Spinal cord (tissue), 10 donors: ENCODE results near the gene SYNC. TPM values are rescaled to one million over a fixed set of nuclear protein-coding genes. Genes with fewer than 3 reads are reported as not detected.

Experiments used
- DNase-seq, 6 donors: peaks; one replicate each; pipeline versions ENCODE4 v3.0.0 to v3.0.0-alpha.2; 2013 to 2015; ENCODE audit warnings: low spot score in 6 of 6, low read depth in 4 of 6
- H3K27ac ChIP-seq: one replicate; pipeline ENCODE4 v1.5.1; 2013; ENCODE audit warnings: low read depth, low read length, control low read depth
- H3K27me3 ChIP-seq: one replicate; pipeline ENCODE4 v1.6.1; 2013; ENCODE audit warnings: low read length; ENCODE audit not compliant: control insufficient read depth, insufficient read depth
- H3K36me3 ChIP-seq: one replicate; pipeline ENCODE4 v1.6.1; 2013; ENCODE audit warnings: low read length; ENCODE audit not compliant: control insufficient read depth, insufficient read depth
- H3K4me1 ChIP-seq: one replicate; pipeline ENCODE4 v1.6.1; 2013; ENCODE audit warnings: low read length; ENCODE audit not compliant: control insufficient read depth, insufficient read depth
- H3K4me3 ChIP-seq: one replicate; pipeline ENCODE4 v1.5.1; 2013; ENCODE audit warnings: low read depth, low read length, control low read depth
- H3K9me3 ChIP-seq: one replicate; pipeline ENCODE4 v1.6.1; 2013; ENCODE audit warnings: low read length; ENCODE audit not compliant: control insufficient read depth, insufficient read depth
- WGBS: methylation state at CpG from one replicate; pipeline ENCODE4 v1.1.5; 2013; ENCODE audit warnings: missing lambda C conversion rate; ENCODE audit not compliant: insufficient coverage; 5-methylcytosine and 5-hydroxymethylcytosine counted together
- polyA plus RNA-seq, 2 donors: library from polyadenylated mRNA; unstranded; fragments of 120-200 nt; gene quantifications; one replicate each; pipeline ENCODE4 v1.2.1, GENCODE V29; 2013; ENCODE audit not compliant: insufficient read length in 2 of 2
- total RNA-seq, 2 donors: library from RNA; depleted of rRNA in 1 of 2; stranded (reverse); fragments of 120-200 nt in 1 of 2; fragments of >200 nt in 1 of 2; gene quantifications; one replicate each; pipeline versions ENCODE4 v1.2.3 to v1.2.4, GENCODE V29; 2013 to 2014
- donor health status: healthy.

Gene SYNC
- total and polyA plus RNA-seq, 4 donors = 6.0 to 17.2 (median 8.8) TPM

DNA sequence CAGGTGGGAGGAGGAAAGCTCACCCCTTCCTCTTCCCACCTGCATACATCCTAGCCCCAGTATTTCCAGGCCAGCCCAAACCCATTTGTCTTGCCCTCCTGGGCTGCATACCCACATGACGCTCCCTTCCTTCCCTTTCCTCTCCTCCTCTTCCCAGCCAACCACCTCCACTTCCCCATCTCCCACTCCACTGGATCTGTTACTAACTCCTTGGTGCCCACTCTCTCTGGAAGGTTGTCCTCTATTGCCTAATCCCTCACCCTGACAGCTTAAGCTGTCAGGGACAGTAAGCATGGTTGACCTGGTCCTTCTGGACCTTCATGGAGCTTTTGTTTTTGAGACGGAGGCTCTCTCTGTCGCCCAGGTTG is 23.0 kb upstream of the SYNC start:
- H3K4me1 ChIP-seq = no peaks in the 10 kb centered on the region
- H3K27ac ChIP-seq = no peak overlapping the region
- H3K9me3 ChIP-seq = no peaks in the 10 kb centered on the region
- H3K4me3 ChIP-seq = no peak overlapping the region
- no peak for DNase-seq
- WGBS = 75% methylated on average over 2 of the region's 3 CpGs
- H3K27me3 ChIP-seq = no peaks in the 10 kb centered on the region
- H3K36me3 ChIP-seq = no peaks in the 10 kb centered on the region

DNA sequence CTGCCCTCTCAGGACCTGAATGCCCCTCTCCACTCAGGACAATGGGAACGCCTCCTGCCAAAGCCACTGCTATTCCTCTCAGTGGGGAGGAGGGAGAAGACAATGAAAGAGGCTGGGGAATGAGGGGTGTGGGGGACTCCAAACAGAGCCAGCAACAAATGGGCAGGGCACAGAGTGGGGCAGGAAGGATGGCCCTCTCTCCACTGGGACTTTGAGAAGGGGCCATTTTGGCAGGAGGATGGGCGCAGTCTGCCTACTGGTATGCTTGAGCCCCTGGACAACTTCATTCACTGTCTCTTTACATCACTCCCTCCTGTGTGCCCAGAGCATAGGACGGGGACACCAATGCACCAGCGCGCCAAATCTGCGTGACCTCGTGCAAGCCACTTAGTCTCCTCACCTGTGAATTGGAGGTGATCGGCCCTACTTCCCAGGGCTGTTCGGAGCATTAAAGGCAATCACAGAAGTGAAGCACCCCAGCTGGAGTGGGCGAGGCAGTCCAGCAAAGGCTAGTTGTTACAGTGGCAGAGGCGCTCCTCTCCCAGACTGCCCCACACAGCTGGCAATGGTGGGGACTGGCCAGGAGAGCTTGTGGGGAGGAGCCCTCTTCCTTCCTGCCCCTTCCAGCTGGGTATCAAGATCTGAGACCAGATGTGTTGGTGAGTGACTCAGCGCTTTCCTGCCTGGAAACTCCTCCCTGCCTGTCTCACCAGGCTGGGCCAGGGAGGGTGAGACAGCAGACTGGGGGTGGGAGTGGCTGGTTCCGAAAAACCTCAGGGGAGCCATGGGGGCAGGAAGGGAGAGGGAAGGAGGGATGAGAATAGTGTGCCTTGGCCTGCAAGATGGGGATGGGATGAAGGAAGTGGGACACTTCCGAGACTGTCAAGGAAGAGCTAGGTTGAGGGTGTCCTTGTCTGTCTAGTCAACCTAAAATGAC is 22.4 kb upstream of the SYNC start:
- DNase-seq = no peak
- 71% methylated on average over 9 of the region's 14 CpGs for WGBS
- Histone ChIP-seq H3K4me3 (no peak overlapping the region), H3K4me1 (no peaks in the 10 kb centered on the region), H3K36me3 (no peaks in the 10 kb centered on the region), H3K9me3 (no peaks in the 10 kb centered on the region), H3K27ac (no peak overlapping the region), H3K27me3 (no peaks in the 10 kb centered on the region)

DNA sequence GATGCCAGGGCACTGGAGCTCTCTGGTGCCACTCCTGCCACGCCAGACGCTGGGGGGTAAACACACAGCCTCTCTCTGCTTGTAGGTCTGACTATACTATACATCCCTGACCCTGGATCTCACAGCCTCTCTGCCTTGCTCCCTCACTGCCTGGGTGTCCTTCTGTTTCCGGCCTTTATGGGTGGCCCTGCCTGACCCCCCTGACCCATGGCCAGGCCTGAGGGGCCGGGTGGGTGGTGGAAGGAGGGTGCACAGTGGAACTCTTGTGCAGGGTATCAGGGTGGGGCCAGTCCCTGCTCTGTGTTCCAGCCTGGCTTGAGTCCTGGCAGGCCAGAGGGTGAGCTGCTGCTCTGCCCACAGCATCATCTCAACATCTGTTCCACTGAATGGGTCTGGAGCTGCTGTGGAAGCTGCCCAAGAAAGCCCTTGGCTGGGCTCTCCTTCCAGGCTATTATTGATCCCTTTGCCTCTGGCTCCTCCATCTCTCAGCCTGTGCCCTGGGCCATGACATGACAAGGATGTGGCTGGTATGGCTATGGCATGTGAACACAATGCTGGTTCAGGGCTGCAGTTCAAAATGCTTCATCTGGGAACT is 17.2 kb upstream of the SYNC start:
- no peak overlapping the region for H3K27ac ChIP-seq
- H3K4me3 ChIP-seq = no peak overlapping the region
- no peaks in the 10 kb centered on the region for H3K27me3 ChIP-seq
- peaks cover 4% of the 10 kb centered on the region for H3K4me1 ChIP-seq
- 89% methylated on average over 3 of the region's 4 CpGs for WGBS
- no peaks in the 10 kb centered on the region for H3K9me3 ChIP-seq
- H3K36me3 ChIP-seq = no peaks in the 10 kb centered on the region
- no peak for DNase-seq

DNA sequence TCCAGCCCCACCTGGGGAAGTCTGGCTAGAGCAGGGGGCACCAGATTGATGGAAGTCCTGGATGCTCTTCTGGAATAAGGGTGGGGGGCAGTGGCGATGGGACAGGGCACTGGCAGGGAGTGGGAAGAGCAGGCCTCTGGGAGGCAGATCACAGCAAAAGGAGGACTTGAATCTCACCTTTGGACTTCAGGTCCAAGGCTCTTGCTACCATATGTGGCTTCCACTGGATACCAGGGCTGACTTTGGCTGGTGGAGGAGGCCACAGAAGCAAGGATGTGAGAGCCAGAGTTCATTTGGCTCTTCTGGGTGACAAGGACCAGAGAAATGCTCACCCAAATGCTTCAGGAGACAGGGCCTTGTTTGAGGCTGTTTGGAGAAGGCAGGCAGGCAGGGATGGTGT is 16.0 kb upstream of the SYNC start:
- no peak overlapping the region for H3K27ac ChIP-seq
- WGBS = 100% methylated on average over 1 of the region's 1 CpG
- H3K4me1 ChIP-seq = peaks cover 4% of the 10 kb centered on the region
- no peak for DNase-seq
- no peak overlapping the region for H3K4me3 ChIP-seq
- H3K36me3 ChIP-seq = no peaks in the 10 kb centered on the region
- no peaks in the 10 kb centered on the region for H3K27me3 ChIP-seq
- no peaks in the 10 kb centered on the region for H3K9me3 ChIP-seq

DNA sequence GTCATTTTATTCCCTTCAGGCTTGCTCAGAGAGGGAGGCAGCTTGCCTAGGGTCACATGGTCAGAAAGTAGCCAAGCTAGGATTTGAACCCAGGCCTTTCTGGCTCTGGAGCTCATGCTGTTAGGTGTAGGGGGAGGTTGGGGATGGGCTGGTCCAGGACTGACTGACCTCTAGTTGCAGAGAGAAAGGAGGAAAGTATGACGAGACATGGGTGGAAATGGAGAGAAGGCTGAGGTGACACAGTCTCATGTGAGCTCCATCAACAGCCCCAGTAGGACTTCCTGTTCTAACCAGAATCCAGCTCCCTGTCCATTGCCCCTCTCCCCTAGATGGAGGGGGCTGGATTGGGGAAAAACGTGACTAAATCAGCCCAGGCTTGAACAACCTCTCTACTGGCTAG is 15.5 kb upstream of the SYNC start:
- Histone ChIP-seq H3K27me3 (no peaks in the 10 kb centered on the region), H3K36me3 (no peaks in the 10 kb centered on the region), H3K9me3 (no peaks in the 10 kb centered on the region), H3K4me3 (no peak overlapping the region), H3K4me1 (peaks cover 4% of the 10 kb centered on the region), H3K27ac (no peak overlapping the region)
- WGBS = 80% methylated on average over 1 of the region's 2 CpGs
- DNase-seq = no peak

DNA sequence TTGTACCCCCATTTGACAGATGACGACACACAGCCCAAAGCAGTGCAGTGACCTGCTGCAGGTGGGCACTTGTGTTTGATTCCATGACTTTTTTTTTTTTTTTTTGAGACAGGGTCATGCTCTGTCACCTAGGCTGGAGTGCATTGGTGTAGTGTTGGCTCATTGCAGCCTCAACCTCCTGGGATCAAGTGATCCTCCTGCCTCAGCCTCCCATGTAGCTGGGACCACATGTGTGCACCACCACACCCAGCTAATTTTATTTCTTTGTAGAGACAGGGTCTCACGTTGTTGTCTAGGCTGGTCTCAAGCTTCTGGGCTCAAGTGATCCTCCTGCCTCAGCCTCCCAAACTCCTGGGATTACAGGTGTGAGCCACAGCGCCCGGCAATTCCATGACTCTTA is 14.9 kb upstream of the SYNC start:
- no peak overlapping the region for H3K27ac ChIP-seq
- H3K4me3 ChIP-seq = no peak overlapping the region
- no peaks in the 10 kb centered on the region for H3K9me3 ChIP-seq
- DNase-seq = no peak
- no peaks in the 10 kb centered on the region for H3K27me3 ChIP-seq
- peaks cover 4% of the 10 kb centered on the region for H3K4me1 ChIP-seq
- WGBS = 92% methylated on average over 3 of the region's 4 CpGs
- no peaks in the 10 kb centered on the region for H3K36me3 ChIP-seq

DNA sequence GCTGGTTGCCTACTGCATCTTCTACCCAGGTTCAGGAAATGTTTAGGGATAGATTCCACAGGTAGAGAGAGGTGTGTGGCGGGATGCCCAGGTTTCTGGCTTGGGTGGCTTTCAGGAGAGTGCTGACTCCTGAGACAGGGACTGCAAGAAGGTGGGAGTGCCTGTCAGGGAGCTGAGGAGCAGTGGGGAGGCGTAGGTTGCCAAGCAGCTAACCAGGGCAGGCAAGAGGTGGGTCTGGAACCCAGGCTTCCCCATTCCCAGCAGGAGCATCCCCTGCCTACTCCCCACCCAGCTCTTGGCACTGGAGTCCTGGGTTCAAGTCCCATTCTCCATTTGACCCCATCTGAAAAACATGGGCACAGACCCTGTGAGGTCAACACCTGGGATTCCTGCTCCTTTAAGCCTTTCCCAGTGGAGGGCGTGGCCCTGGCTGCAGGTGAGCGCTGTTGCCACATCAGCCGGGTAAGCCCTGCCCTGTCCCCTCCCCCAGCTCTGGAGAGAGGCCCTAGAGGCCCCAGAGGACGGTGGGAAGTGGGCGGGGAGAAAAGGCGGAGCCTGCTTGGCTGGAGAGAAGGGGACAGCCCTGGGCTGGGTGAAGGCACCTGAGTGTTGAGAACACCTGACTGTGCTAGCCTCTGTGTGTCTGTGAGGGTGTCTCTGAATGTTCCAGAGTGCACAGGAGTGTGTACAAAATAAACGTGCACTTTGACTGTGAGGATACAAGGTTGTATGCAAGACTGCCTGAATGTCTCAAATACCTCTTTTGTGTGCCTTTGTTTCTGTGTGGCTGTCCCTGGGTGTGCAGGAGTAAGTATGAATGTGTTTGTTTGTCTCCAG is 14.0 kb upstream of the SYNC start:
- no peak overlapping the region for H3K27ac ChIP-seq

DNA sequence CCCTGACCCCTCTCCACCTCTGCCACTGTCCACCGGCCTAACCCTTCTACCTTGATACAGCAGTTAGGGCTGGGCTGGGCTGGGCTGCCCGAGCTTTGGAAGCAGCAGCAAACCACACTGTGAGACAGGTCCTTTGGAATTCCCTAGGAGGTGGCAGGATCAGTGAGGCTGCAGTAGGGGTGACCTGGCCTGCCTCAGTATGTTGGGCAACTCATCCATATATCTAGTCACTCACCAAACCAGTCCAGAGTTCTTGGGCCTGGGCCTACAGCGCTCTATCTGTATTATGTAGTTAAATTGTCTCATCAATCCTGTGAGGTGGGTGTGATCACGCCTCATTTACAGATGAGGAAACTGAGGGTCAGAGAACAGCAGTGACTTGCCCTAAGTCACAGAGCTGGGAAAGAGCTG is 13.3 kb upstream of the SYNC start:
- WGBS = 100% methylated on average over 2 of the region's 4 CpGs
- Histone ChIP-seq H3K4me1 (peaks cover 4% of the 10 kb centered on the region), H3K36me3 (no peaks in the 10 kb centered on the region), H3K27ac (no peak overlapping the region), H3K9me3 (no peaks in the 10 kb centered on the region), H3K27me3 (no peaks in the 10 kb centered on the region), H3K4me3 (no peak overlapping the region)
- DNase-seq = no peak

More for the DNA sequence above, 14.0 kb upstream of the SYNC start:
- WGBS = 28% methylated on average over 8 of the region's 9 CpGs
- Histone ChIP-seq H3K9me3 (no peaks in the 10 kb centered on the region), H3K27me3 (no peaks in the 10 kb centered on the region), H3K36me3 (no peaks in the 10 kb centered on the region), H3K4me1 (peaks cover 4% of the 10 kb centered on the region), H3K4me3 (no peak overlapping the region)
- peak in 2 of 6 donors; percentile 38 to 60 for DNase-seq

DNA sequence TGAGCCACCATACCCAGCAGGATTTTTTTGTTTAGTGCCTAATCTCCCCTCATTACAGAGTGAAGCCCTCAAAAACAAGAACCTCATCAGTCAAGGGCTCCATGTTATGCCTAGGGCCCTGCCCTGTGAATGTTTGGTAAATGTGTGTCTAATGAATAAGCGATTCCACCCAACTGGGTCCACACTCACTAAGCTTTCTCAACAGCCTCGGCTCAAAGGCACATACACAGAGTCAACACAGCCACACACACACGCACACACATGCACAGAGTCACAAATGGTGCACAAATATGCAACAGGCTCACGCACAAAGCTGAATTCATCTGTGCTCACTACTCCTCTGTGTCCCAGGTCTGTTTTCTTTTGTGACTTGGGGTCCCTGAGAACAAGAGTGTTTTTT is 11.7 kb upstream of the SYNC start:
- H3K9me3 ChIP-seq = no peaks in the 10 kb centered on the region
- no CpG with 5 or more reads among the region's 4 CpGs for WGBS

More for the DNA sequence above, 11.7 kb upstream of the SYNC start:
- H3K4me1 ChIP-seq = peaks cover 4% of the 10 kb centered on the region
- no peak overlapping the region for H3K4me3 ChIP-seq
- no peaks in the 10 kb centered on the region for H3K36me3 ChIP-seq
- no peaks in the 10 kb centered on the region for H3K27me3 ChIP-seq
- H3K27ac ChIP-seq = no peak overlapping the region
- no peak for DNase-seq
